NCI-H1092 (cell line): ENCODE data around the gene WFDC9.
"Not testable (repeated sequence)": the region's sequence is repeated elsewhere in the genome, so short reads cannot be mapped to it uniquely, and the experiment has no call there.

Source experiments
- DNase-seq: peaks from one replicate; lab custom pipeline; 2025; lab: John Stamatoyannopoulos, UW

Gene WFDC9

GRCh38 chr20:45631184-45631583 is at the start of gene WFDC9:
TSS of gene WFDC9 (minus strand) at chr20:45631284. CDS start at chr20:45610181, 21,103 bp downstream.
- no peak for DNase-seq

DNA sequence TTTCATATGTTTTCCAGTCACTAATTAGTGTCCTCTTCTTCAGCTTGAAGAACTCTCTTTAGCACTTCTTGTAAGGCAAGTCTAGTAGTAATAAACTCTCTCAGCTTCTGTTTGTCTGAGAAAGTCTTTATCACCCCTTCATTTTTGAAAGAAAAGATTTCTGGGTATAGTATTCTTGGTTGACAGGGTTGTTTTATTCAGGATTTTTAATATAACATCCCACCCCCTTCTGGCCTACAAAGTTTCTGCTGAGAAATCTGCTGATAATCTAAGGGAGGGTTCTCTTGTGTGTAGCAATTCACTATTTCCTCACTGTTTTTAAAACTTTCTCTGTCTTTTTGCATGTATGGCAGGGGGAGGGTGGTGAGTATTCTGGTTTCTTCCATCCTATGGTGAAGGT is 48.6 kb upstream of the WFDC9 start:
- no peak for DNase-seq

DNA sequence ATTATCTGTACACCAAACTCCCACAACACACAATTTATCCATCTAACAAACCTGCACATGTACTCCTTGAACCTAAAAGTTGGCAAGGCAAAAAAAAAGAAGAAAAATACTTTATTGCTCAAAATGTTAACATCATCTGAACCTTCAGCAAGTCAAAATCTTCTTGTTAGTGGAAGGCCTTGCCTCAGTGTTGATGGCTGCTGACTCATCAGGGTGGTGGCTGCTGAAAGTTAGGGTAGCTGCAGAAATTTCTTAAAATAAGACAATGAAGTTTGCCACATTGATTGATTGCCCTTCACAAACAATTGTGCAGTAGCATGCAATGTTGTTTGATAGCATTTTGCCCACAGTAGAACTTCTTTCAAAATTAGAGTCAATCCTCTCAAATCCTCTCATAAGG is 41.7 kb upstream of the WFDC9 start:
- no peak for DNase-seq

GRCh38 chr20:45670139-45670538 is 39.1 kb upstream of the WFDC9 start, which contains the start of gene WFDC11:
TSS of gene WFDC11 (minus strand) at chr20:45670239. CDS start at chr20:45650600, 19,639 bp downstream.
- no peak for DNase-seq

DNA sequence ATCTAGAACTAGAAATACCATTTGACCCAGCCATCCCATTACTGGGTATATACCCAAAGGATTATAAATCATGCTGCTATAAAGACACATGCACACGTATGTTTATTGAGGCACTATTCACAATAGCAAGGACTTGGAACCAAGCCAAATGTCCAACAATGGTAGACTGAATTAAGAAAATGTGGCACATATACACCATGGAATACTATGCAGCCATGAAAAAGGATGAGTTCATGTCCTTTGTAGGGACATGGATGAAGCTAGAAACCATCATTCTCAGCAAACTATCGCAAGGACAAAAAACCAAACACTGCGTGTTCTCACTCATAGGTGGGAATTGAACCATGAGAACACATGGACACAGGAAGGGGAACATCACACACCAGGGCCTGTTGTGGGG is 26.0 kb upstream of the WFDC9 start:
- not testable (repeated sequence) for DNase-seq

- DNase-seq: not testable (repeated sequence)
These were observed 20.6 kb upstream of the WFDC9 start for GRCh38 chr20:45651726-45652125.

DNA sequence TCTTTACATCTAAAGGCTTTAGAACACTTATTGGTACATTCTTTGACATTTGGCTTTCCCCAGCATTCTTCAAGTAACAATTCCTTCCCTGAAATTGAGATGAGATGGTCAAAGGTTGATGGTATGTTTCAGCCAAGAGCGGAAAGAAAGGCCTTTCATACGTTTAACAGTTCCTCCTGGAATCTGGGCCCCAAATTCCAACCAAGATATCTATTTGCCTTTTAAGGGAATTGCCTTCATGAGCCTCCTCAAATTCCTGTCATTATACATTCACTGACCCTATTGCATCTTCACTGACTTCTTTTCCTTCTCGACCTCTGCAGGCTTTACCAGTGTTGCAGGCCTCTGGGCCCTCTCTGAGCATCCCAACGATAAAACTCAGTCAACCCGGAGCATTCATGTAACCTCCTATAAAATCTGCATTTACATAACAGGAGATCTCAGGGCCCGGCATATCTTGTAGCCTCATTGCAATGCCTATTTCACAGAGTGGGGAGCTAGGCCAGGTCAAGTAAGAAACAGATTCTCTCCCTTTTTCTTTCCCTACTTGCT is 18.3 kb upstream of the WFDC9 start:
- DNase-seq: no peak

GRCh38 chr20:45647441-45648050 is 16.5 kb upstream of the WFDC9 start:
- DNase-seq: no peak

- no peak for DNase-seq
These were observed 15.8 kb upstream of the WFDC9 start for GRCh38 chr20:45646875-45647274.

GRCh38 chr20:45645869-45646268 is 14.8 kb upstream of the WFDC9 start:
- not testable (repeated sequence) for DNase-seq

DNA sequence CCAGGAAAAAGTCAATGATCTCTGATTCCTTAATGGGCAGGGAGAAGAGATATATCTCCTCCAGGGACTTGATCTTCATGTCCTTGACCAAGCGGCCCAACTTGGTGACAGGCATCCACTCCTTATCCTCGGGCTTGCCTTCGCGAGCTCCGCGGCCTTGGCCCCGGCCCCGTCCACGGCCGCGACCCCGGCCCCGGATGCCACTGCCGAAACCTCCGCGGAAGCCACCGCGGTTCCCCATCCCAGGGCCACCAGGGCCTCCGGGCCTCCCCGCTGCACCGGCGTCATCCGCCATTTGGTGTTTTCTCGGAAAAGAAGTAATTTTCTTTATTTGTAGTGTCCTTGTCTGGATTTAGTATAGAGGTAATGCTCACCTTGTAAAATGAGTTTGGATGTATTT is 10.0 kb upstream of the WFDC9 start:
- not testable (repeated sequence) for DNase-seq

GRCh38 chr20:45639687-45640086 is 8.6 kb upstream of the WFDC9 start:
- DNase-seq: no peak

DNA sequence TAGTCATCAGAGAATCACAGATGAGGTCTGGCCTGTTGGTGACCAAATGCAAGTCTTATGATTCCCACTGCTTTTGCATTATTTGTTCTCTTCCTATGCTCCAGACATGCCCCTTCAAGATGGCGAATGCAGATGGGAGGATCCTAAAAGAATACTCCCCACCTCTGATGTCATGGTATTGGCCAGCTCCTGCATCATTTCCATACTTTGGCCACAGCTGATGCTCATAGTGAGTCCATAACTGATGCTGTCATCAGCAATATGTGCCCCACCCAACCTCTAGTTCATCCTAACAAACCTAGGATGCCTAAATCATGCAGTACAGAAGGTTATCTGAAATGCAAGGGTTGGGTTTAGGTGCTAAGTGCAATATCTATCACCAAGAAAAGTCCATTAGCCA is 5.4 kb upstream of the WFDC9 start:
- DNase-seq: no peak

DNA sequence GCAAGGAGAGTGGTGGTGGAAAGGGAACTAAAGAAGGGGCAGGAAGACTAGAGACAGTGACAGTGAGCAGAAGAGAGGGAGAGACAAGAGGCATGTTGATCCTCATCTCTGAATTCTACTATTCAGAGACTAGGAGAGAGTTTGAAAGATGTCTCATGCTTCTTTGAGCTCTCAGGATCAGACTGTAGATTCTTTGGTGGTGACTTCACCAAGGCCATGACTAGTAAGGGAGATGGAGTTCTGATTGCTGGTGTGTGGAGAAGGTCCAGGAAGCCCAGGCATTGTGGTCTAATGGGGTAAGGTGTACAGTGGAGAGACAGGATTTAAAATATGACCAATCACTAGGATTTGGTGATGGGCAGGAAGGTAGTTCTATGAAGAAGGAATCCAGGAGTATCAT is 713 bp downstream of the WFDC9 start:
- DNase-seq: no peak

GRCh38 chr20:45629496-45630100 is 1.5 kb downstream of the WFDC9 start, which contains the start of gene WFDC10A:
TSS of gene WFDC10A (plus strand) at chr20:45629739. CDS start at chr20:45629814, 75 bp downstream.
- DNase-seq: no peak

DNA sequence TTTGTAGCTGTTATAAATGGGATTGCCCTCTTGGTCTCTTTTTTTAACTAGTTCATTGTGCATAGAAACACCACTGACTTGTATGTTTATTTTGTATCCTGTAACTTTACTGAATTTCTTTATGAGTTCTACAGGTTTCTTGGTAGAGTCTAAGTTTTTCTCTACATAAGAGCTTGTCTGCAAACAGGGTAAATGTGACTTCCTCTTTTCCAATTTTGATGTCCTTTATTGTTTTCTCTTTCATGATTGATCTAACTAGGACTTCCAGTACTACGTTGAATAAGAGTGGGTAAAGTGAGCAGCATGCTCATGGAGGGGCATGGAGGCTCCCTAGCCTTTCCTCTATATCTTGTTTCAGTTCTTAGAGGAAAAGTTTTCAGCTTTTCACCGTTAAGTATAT is 4.5 kb downstream of the WFDC9 start:
- no peak for DNase-seq

- DNase-seq: no peak
These were observed 9.5 kb downstream of the WFDC9 start for GRCh38 chr20:45621593-45621992.

DNA sequence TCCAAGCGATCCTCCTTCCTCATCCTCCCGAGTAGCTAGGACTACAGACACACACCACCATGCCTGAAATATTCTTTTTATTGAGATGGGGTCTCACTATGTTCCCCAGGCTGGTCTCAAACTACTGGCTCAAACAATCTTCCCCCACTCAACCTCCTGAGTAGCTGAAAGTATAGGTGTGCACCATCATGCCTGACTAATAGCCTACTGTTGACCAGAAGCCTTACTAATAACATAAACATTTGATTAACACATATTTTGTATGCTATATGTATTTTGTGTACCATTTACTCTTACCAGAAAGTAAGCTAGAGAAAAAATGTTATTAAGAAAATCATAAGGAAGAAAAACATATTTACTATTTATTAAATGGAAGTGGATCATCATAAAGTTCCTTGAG is 13.5 kb downstream of the WFDC9 start:
- no peak for DNase-seq

DNA sequence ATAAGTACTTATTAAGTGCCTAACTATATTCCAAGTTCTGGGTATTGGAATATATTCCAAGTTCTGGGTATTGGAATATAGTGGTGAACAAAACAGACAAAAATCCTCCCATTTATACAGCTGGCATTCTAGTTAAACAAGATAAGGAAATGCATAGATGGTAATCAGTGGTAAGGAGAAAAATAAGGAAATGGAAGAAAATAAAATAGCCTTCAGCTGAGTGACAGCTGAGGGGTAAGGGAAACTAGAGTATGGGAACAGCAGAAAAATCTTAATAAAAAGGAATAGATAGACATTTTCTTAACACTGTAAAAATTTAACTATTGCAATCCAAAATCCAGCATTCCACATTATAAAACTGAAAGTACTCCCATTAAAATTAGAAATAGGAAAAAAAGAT is 18.8 kb downstream of the WFDC9 start:
- no peak for DNase-seq

DNA sequence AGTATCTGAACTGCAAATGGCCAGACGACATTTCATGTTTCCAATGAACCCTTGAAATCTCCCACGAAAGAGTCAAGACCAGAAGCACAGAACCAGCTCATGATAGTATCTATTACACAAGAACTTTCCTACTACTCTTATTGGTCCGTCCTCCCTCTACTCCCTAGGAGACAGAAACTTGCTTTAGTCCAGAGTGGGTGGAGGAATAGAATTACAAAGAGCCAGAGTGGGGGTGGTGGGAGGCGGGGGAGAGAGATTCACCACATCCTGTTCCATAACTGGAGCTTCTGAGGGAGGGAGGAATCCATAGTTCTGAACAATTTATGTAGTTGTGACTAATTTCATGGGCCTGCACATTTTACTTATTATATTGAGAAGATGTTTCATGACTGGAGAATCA is 20.0 kb downstream of the WFDC9 start:
- DNase-seq: no peak

- no peak for DNase-seq
These were observed 23.3 kb downstream of the WFDC9 start for GRCh38 chr20:45607810-45608209.

- no peak for DNase-seq
These were observed 35.8 kb downstream of the WFDC9 start for GRCh38 chr20:45595235-45595634.

GRCh38 chr20:45593498-45593897 is 37.6 kb downstream of the WFDC9 start:
- no peak for DNase-seq
